ENCODE measurements around the gene IQCH.

Gene IQCH

DNA sequence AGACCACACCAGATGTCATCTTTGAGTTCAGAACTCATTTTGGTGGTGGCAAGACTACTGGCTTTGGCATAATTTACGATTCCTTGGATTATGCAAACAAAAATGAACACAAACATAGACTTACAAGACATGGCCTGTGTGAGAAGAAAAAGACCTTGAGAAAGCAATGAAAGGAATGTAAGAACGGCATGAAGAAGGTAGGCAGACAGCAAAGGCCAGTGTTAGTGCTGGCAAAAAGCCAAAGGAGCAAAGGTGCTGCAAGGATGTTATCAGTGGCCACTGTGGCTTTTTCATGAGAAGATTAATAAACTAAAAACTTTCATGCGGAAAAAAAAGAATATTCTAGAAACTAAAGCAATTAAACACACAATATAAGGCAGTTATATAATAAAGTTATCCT, 22.0 kb upstream of the IQCH start:
- Histone ChIP-seq H2AFZ (ENCODE audit: low read length) (no peak overlapping the region), H3K4me2 (ENCODE audit: low read length) (no peak overlapping the region), H3K27ac (ENCODE audit: low read depth, low read length, poor library complexity, severe bottlenecking) (no peak overlapping the region), H3K9ac (ENCODE audit: low read length) (no peak overlapping the region), H3K79me2 (ENCODE audit: insufficient read depth, low read length) (peaks cover 5% of the 10 kb centered on the region; the same call in 1 of the 2 replicates), H3K36me3 (ENCODE audit: insufficient read depth, low read length) (peaks cover 72% of the 10 kb centered on the region), H3K9me3 (ENCODE audit: low read length) (no peaks in the 10 kb centered on the region), H3K27me3 (ENCODE audit: insufficient read depth, low read length) (no peaks in the 10 kb centered on the region), H3F3A (ENCODE audit: insufficient read depth, low read length) (no peaks in the 10 kb centered on the region), H4K20me1 (ENCODE audit: insufficient read depth, low read length) (no peaks in the 10 kb centered on the region), H3K4me3 (ENCODE audit: low read depth, low read length, poor library complexity, severe bottlenecking) (no peak overlapping the region), H3K9me2 (ENCODE audit: low read depth, low read length) (no peaks in the 10 kb centered on the region), H3K4me1 (ENCODE audit: insufficient read depth, low read length, severe bottlenecking) (peaks cover 9% of the 10 kb centered on the region)
- TF ChIP-seq, protein P1, sequence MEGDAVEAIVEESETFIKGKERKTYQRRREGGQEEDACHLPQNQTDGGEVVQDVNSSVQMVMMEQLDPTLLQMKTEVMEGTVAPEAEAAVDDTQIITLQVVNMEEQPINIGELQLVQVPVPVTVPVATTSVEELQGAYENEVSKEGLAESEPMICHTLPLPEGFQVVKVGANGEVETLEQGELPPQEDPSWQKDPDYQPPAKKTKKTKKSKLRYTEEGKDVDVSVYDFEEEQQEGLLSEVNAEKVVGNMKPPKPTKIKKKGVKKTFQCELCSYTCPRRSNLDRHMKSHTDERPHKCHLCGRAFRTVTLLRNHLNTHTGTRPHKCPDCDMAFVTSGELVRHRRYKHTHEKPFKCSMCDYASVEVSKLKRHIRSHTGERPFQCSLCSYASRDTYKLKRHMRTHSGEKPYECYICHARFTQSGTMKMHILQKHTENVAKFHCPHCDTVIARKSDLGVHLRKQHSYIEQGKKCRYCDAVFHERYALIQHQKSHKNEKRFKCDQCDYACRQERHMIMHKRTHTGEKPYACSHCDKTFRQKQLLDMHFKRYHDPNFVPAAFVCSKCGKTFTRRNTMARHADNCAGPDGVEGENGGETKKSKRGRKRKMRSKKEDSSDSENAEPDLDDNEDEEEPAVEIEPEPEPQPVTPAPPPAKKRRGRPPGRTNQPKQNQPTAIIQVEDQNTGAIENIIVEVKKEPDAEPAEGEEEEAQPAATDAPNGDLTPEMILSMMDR (IDR thresholded peaks at IDR 0.05; ENCODE audit: low read length), result no peak
- no peak for TF ChIP-seq EZH2 (IDR thresholded peaks at IDR 0.05; ENCODE audit: borderline replicate concordance, low read length)

DNA sequence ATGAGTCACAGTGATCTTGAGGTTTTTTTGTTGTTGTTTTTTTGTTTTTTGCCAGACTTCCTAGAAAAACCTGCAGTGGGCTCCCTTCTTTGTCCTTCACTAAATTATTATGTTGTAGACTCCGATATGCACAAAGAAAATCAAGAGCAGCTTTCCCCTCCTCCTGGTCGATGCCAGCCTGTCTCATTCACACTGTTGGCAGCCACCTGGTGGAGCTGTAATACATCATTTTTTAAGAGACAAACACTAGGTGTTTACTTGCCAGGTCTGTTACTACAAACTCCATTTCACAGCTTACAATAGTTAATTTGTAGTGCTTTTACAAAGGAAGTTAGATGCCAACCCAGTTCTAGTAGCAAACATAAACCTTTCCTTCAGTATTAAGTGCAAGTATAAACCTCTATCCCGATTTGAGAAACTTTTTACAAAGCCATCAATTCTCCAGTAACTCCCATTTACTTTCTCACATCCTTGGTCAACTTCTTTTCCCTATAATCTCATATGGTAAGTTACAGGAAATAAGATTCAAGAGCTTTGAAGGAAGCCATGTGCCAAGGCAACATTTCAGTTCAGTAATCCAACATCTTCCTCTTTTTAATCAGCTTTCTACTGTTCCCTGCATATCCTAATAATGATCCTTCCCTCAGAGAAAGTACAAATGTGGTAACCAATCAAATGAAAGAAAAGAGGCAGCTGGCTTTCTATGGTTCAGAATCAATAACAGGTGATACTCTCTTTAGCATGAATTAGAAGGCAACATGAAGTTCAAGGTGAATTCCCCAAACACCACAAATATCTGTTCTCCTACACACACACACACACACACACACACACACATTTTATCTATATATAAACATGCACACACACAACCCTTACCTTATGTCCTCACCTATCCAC, 14.1 kb upstream of the IQCH start:
- Histone ChIP-seq H3K4me1 (ENCODE audit: insufficient read depth, low read length, severe bottlenecking) (peaks cover 33% of the 10 kb centered on the region), H3K9me3 (ENCODE audit: low read length) (no peaks in the 10 kb centered on the region), H4K20me1 (ENCODE audit: insufficient read depth, low read length) (no peaks in the 10 kb centered on the region; the same call in 1 of the 2 replicates), H3F3A (ENCODE audit: insufficient read depth, low read length) (no peaks in the 10 kb centered on the region), H3K27me3 (ENCODE audit: insufficient read depth, low read length) (no peaks in the 10 kb centered on the region), H2AFZ (ENCODE audit: low read length) (no peak overlapping the region), H3K27ac (ENCODE audit: low read depth, low read length, poor library complexity, severe bottlenecking) (peak overlapping the region; percentile 44), H3K9ac (ENCODE audit: low read length) (no peak overlapping the region), H3K9me2 (ENCODE audit: low read depth, low read length) (no peaks in the 10 kb centered on the region), H3K36me3 (ENCODE audit: insufficient read depth, low read length) (peaks cover 11% of the 10 kb centered on the region), H3K4me3 (ENCODE audit: low read depth, low read length, poor library complexity, severe bottlenecking) (no peak overlapping the region), H3K79me2 (ENCODE audit: insufficient read depth, low read length) (peaks cover 58% of the 10 kb centered on the region), H3K4me2 (ENCODE audit: low read length) (peak overlapping the region; percentile 64; the same call in 1 of the 2 replicates)
- no peak for TF ChIP-seq EZH2 (IDR thresholded peaks at IDR 0.05; ENCODE audit: borderline replicate concordance, low read length)
- TF ChIP-seq, protein P1 (IDR thresholded peaks at IDR 0.05; ENCODE audit: low read length), result peak; percentile 69

DNA sequence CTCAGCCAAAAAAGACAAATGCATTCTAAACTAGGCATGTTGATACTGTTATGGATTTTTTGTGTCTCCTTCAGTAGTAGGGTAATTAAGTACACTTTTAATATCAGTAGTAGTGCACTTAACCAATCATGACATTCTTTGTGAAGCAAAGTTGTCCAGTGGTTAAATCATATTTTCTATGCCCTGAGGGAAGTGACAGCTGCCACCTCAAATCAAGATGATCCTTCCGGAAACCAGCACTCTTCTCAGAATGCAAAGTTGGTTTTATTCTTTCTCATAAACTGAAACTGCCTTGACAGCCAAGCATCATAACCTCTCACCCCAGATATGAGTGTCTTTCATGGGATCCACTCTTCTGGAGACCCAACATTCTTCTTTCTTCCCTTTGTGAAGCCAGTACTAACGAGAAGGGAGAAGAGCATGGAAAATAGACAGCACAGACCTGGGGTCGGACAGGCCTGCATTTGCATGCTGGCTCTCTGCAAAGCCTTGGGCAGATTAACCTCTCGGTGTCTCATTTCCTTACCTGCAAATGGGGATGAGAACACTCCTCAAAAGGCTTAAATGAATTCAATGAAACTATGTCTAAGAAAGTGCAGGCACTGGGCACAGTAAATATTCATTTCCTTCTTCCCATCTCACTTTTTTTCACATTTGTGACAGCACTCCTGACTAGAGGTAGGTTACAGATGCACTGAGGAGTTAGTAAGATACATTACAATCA, 13.3 kb upstream of the IQCH start:
- H3K9ac ChIP-seq (ENCODE audit: low read length), result no peak overlapping the region

More for the DNA sequence above, 13.3 kb upstream of the IQCH start:
- Histone ChIP-seq H3K4me3 (ENCODE audit: low read depth, low read length, poor library complexity, severe bottlenecking) (peak overlapping the region; percentile 33), H3K27ac (ENCODE audit: low read depth, low read length, poor library complexity, severe bottlenecking) (peak overlapping the region; percentile 44), H3K9me3 (ENCODE audit: low read length) (0 out of 2 replicates have a peak, but pooled peaks cover 4% of the 10 kb centered on the region), H3K9me2 (ENCODE audit: low read depth, low read length) (no peaks in the 10 kb centered on the region), H3K79me2 (ENCODE audit: insufficient read depth, low read length) (peaks cover 58% of the 10 kb centered on the region), H3K36me3 (ENCODE audit: insufficient read depth, low read length) (peaks cover 17% of the 10 kb centered on the region), H3K27me3 (ENCODE audit: insufficient read depth, low read length) (no peaks in the 10 kb centered on the region), H3K4me2 (ENCODE audit: low read length) (peak overlapping the region; percentile 64), H3F3A (ENCODE audit: insufficient read depth, low read length) (no peaks in the 10 kb centered on the region), H2AFZ (ENCODE audit: low read length) (no peak overlapping the region), H4K20me1 (ENCODE audit: insufficient read depth, low read length) (no peaks in the 10 kb centered on the region; the same call in 1 of the 2 replicates), H3K4me1 (ENCODE audit: insufficient read depth, low read length, severe bottlenecking) (peaks cover 33% of the 10 kb centered on the region)
- TF ChIP-seq, protein P1 (IDR thresholded peaks at IDR 0.05; ENCODE audit: low read length), result no peak
- TF ChIP-seq EZH2 (IDR thresholded peaks at IDR 0.05; ENCODE audit: borderline replicate concordance, low read length), result no peak
